ENCODE data around the gene ZNF569.
"Not testable (repeated sequence)": the region's sequence is repeated elsewhere in the genome, so short reads cannot be mapped to it uniquely, and the experiment has no call there.

Gene ZNF569

GRCh38 chr19:37401078-37401477 lies 66.2 kb downstream of the ZNF569 start:
- no peak for DNase-seq (ENCODE audit: low spot score)

GRCh38 chr19:37391399-37391798 lies 75.8 kb downstream of the ZNF569 start:
- not testable (repeated sequence) for DNase-seq (ENCODE audit: low spot score)

- DNase-seq (ENCODE audit: low spot score): no peak
Observed at GRCh38 chr19:37389234-37389633, 78.0 kb downstream of the ZNF569 start.

GRCh38 chr19:37370880-37371661 lies 96.2 kb downstream of the ZNF569 start, which contains the start of gene ZNF527:
Gene ZNF527 (plus strand): TSS chr19:37371099. CDS start chr19:37374199, 3,100 bp downstream.
- peak; percentile 98 for DNase-seq (ENCODE audit: low spot score)

DNA sequence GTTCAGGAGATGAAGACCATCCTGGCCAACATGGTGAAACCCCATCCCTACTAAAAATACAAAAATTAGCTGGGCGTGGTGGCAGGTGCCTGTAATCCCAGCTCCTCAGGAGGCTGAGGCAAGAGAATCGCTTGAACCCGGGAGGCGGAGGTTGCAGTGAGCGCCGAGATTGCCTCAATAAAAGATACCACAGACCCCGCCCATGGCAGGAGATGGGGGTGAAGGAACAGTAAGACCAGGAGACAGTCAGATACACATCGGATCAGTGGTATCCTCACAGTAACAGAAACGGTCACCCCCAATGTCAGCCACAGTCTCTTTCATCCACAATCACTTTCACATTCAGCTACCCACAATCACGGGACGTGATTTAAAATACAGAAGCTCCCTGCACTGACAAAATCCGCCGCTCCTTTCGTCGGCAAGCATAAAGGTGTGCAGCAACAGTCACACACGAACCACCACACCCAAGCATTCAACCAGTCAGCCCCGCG lies 96.8 kb downstream of the ZNF569 start:
- not testable (repeated sequence) for DNase-seq (ENCODE audit: low spot score)

GRCh38 chr19:37362733-37363132 lies 104.5 kb downstream of the ZNF569 start:
- no peak for DNase-seq (ENCODE audit: low spot score)

- no peak for DNase-seq (ENCODE audit: low spot score)
Observed at GRCh38 chr19:37361994-37362393, 105.2 kb downstream of the ZNF569 start.

Data from D341Med (cell line).